GM19328 (cell line): ENCODE measurements around the gene TMEM44.
"Not testable (repeated sequence)": the region's sequence is repeated elsewhere in the genome, so short reads cannot be mapped to it uniquely, and the experiment has no call there.

Source experiments
- ATAC-seq: cut with Tn5 transposase; IDR thresholded peaks from one replicate; pipeline ENCODE4 v1.9.1; 2021; ENCODE audit warnings: mild to moderate bottlenecking, moderate library complexity; ENCODE audit not compliant: unreplicated experiment

TMEM44 gene

DNA sequence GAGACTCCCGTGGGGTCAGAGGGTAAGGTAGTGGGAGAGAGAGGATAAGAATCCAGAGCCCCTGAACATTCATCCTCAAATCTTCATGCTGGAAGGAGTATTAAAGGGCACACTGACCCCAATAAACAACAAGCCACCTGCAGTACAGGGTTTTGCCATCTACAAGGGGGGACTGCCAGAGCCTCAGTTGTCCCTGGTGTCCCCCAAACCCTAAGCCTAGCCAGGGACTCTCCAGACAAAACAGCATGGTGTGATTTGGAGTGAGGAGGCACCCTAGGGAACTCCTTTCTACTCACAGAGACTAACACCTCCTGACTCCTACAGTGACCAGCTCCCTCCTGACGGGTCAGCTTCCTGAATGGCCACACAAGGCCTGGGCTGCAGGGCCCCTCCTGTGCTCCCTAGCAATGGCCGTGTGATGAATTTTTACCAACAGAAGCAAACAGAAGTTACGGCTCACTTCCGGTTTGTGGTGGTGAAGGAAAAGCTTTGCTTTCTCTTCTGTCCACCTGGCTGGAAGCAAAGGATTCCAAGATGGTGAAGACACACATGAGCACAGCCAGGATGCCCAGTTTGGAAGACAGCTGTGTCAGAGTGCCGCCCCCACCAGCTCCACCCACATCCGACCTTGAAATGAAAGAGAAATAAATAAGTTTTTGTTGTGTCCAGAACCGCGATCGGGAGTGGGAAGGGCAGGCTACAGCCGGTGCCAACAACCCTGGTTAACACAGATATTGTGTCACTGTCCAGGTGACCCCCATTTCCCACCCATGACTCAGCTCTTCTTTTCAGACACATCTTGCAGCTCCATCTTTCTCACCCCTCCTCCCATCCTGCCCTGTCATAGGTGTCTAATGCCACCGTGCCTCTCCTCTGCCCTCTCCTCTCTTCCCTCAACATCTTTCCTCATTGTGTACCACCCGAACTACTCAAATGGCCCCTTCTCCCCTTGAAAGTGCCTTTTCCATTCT is 76.8 kb downstream of the TMEM44 start:
- ATAC-seq: no peak

GRCh38 chr3:194555175-194556062 is 77.8 kb downstream of the TMEM44 start:
- no peak for ATAC-seq

DNA sequence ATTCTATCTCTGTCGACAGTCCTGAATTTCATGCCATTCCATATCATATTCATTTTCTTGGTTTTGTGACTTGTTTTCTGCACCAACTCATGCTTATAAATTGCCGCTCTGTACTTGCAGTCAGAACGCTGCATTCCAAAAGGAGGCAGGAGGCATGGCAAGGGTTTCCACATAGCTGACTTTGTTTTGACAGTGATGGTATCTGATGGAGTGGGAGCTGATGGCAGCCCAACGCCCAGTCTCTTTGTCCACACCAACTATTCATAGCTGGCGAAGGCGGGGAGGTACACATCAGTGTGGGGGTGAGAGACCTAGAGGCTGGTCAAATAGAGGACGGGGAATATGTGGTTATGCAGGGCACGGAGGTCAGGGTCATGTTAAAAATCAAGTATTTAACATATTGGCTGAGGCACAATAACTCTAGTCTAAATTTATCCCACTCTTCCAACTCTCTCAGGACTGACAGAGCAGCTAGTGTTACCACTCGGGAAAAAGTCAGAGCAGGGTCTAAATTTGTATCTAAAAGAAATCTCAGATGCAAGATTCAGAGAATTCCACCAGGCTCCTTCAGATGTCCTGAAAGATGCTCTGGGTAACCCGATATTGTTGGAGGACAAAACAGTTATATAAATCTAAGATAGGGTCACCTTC is 78.6 kb downstream of the TMEM44 start:
- no peak for ATAC-seq

- ATAC-seq: no peak
Measured at GRCh38 chr3:194552327-194552949, 80.8 kb downstream of the TMEM44 start.

GRCh38 chr3:194549853-194550252 is 83.4 kb downstream of the TMEM44 start:
- no peak for ATAC-seq

GRCh38 chr3:194548346-194549321 is 84.6 kb downstream of the TMEM44 start:
- ATAC-seq: no peak

DNA sequence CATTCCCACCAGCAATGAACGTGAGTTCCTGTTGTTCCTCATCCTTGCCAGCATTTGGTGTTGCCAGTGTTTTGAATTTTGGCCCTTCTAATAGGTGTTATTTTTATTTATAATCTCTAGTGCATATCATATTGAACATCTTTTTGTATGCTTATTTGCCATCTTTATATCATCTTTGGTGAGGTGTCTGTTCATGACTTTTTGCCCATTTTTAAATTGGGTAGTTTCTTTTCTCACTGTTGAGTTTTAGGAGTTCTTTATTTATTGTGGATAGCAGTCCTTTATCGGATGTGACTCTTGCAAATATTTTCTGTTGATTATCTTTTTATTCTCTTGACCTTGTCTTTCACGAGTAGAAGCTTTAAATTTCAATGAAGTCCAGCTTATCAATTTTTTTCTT is 86.2 kb downstream of the TMEM44 start:
- ATAC-seq: no peak

- not testable (repeated sequence) for ATAC-seq
Measured at GRCh38 chr3:194545538-194545937, 87.7 kb downstream of the TMEM44 start.

- ATAC-seq: no peak
Measured at GRCh38 chr3:194543550-194543949, 89.7 kb downstream of the TMEM44 start.

- no peak for ATAC-seq
Measured at GRCh38 chr3:194541483-194541882, 91.7 kb downstream of the TMEM44 start.

DNA sequence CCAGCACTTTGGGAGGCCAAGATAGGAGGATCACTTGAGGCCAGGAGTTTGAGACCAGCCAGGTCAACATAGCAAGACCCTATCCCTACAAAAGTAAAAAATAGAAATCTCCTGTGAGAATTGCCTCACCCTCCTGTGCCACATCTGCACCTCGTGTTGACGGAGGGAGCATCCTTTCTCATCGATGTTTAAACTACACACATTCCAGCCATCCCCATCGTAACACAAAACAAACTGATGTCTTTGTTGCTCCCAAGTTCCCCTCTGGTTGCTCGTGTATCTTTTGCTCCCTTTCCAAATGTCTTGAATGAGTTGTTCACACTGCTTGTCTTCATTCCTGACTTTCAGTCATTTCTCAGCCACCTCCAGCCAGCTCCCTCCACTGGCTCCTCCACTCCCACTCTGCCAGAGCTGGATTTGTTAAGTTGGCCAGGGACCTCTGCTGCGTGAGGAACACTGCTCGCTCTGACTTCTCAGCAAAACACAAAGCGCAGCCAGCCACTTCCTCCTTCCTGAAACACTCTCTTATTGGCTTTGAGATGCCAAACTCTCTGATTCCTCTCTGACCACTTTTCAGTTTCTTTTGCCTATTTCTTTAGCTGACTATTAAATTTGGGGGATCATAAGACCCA is 92.8 kb downstream of the TMEM44 start:
- no peak for ATAC-seq

DNA sequence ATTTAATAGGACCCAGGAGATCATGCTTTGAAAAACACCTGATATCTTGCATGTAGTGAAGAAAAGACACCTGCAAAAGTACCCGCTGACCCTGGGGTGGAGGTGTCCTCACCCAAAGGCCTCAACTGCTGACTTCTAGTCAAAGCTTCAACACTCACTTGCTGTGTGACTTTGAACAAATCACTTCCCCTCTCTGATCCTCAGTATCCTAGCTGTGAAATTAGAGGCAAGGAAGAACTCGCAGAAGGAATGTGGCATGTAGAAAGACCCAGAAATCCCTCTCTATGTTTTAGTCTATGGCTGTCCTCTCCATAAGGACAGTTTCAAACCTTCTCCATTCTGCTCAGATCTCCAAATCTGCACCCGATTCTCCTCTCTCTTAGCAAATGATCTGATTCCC is 93.7 kb downstream of the TMEM44 start:
- no peak for ATAC-seq

DNA sequence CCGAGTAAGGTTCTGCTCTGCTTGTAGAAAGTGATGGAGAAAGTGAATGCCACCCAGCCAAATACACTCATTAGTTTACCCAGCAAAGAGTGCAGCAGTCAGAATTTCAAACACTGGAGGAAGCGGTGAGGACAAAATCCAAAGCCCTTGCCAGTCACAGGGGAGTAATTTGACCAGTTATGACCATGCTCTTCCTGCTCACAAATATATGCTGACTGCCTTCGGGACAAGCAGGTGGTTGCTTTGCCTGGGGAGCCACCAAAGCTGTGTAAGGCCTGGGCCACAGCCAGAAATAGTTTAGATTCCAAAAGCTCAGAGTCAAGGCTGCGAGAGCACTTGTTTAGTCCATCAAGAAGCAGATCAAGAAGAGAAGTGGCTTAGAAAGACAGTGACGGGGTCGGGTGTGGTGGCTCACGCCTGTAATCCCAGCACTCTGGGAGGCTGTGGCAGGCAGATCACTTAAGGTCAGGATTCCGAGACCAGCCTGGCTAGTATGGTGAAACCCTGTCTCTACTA is 95.4 kb downstream of the TMEM44 start:
- no peak for ATAC-seq
